Activated gamma-delta T cell treated with anti-CD3 and anti-CD28 coated beads, Interleukin-2, amount 50 U/mL, for 16 hours (primary cell): Measurements from ENCODE around the gene SLC25A36.
A peak's percentile ranks its signal among the peaks of the same experiment; 100 is the strongest.
"Not testable (repeated sequence)": the region's sequence is repeated elsewhere in the genome, so short reads cannot be mapped to it uniquely, and the experiment has no call there.

Experiments
- DNase-seq: peaks from one replicate; pipeline ENCODE4 v3.0.0-alpha.2; 2020; ENCODE audit warnings: low read depth

The SLC25A36 gene

DNA sequence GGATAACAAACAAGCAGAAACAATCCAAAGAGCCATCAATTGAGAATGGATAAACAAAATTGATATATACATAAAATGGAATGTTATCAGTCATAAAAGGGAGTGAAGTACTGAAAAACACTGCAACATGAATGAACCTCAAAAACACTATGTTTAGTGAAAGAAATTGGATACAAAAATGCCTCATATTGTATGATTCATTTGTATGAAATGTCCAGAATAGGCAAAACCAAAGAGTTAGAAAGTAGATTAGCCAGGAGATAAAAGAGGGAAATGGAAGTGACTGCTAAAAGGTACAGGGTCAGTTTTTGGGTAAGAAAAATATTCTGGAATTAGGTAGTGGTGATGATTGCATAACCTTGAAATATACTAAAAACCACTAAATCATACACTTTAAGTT is 9.8 kb upstream of the SLC25A36 start:
- no peak for DNase-seq

DNA sequence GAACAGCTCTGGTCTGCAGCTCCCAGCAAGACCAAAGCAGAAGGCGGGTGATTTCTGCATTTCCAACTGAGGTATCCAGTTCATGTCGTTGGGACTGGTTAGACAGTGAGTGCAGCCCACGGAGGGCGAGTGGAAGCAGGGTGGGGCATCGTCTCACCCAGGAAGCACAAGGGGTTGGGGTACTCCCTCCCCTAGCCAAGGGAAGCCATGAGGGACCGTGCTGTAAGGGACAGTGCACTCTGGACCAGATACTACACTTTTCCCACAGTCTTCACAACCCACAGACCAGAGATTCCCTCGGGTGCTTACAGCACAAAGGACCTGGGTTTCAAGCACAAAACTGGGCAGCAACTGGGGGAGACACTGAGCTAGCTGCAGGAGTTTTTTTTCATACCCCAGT is 8.5 kb upstream of the SLC25A36 start:
- DNase-seq: no peak

DNA sequence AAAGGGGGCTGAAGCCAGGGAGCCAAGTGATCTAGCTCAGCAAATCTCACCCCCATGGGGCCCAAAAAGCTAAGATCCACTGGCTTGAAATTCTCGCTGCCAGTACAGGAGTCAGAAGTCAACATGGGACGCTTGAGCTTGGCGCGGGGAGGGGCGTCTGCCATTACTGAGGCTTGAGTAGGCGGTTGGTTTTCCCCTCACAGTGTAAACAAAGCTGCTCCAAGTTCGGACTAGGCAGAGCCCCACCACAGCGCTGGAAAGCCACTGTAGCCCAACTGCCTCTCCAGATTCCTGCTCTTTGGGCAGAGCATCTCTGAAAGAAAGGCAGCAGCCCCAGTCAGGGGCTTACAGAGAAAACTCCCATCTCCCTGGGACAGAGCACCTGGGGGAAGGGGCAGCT is 8.1 kb upstream of the SLC25A36 start:
- no peak for DNase-seq

- DNase-seq: not testable (repeated sequence)
Observed at GRCh38 chr3:140939305-140939704, 2.3 kb upstream of the SLC25A36 start.

- no peak for DNase-seq
Observed at GRCh38 chr3:140941090-140941433, 574 bp upstream of the SLC25A36 start.

DNA sequence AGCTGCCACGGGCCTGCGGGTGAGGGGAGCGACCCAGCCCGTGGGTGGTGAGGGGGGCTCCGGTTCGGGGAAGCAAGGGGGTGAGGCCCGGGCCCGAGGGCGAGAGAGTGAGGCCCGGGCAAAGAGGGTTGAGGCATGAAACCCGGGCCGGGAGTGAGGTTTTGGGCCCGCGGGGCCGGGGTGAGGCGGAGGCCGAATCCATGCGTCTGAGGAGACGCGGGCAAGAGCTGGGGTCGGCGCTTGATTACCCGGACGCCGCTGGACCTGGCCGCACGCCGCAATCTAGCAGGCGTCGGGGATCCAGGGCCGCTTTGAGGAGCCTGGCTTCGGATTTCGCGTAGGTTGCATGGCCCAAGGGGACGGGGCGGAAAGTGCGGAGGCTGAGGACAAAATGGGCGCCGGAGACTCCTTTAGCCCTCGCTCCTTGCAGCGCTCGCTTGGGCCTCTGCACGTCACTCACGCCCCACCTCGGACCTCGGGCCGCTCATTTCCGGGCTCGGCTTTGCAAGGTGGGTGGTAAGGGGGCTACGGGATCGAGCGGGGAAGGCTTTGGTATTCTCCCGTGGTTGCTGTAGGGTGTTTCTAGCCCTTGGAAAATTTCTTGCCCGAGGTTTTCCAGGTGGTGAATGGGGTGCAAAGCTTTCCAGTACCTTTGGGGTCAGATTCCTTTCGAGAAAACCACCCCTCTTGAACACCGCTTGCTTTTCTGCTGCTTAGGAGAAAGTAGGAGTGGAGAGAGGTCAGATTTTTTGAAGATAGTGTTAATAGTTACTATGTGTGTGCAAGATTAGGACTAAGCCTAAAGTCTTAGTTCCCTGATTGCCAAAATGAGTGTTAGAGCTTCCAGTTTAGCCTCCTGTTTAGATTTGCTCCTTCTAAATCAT is 827 bp downstream of the SLC25A36 start:
- peak; percentile 14 for DNase-seq

DNA sequence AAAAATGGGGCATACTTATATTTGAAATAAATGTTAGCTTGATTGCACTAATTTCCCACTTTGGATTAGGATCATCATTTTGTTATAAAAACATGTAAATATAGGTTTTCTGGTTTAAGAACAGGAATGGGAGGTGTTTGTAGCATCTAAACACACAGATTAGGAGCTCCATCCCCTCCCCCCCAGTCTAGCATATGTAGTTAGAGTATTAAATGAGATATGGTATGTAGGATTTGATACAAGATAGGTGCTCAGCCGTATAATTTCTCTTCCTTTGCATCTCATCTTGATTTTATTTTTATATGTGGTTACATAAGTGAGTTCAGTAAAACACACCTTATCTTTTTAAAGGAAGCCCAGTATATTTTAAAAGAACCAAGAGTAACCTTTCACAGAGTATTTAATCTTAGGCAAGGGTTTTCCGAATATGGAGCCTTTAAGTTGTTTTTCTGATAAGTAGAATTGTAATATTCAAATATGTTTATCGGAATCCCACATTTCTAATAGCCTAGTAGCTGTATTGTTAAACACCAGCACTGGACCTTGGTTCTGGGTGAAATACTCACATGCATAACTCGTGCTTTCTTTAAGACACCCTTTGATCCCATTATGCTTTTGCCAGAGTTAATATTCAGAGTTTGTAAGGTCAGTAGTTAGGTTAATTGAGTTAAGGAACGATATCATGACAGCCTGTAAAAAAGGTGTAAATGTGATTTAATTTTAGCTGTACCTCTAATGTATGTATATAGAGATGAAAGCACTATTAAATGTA is 2.3 kb downstream of the SLC25A36 start:
- DNase-seq: no peak

DNA sequence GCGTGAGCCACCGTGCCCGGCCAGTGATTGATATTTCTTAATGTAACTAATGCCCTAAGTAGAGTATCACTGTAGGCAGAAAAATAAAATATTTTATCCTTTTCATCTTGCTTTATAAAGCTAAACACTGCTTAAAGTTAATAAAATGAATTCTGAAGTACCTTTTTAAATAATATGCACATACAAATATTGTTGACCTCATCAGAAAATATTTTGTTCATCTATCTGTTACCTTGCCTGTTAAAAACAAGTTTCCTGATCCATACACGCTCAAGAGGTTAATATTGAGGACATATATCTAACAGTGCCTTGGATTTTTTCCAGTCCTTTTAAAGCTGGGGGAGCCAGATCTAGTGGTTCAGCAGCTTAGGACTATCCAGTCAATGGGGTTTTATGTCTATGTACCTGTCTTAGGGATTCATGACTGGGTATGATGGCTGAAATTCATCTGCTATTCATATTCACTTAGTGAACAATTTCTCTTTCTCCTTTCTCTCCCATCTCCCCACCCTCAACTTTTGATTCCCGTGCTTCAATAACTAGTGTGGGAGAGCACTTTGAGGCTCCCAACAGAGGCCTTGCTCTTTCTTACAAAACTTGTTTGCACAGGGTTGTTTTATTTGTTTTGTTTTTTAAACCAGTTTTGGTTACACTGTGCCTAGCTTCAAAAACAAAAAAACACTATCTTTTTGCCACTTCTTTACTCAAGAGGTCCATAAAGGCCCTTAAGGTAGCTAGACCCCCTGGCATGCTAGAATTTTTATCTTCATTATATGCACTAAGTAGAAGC is 7.0 kb downstream of the SLC25A36 start:
- no peak for DNase-seq

- no peak for DNase-seq
Observed at GRCh38 chr3:140950144-140950543, 8.5 kb downstream of the SLC25A36 start.

GRCh38 chr3:140950863-140951262 is 9.2 kb downstream of the SLC25A36 start:
- DNase-seq: no peak

DNA sequence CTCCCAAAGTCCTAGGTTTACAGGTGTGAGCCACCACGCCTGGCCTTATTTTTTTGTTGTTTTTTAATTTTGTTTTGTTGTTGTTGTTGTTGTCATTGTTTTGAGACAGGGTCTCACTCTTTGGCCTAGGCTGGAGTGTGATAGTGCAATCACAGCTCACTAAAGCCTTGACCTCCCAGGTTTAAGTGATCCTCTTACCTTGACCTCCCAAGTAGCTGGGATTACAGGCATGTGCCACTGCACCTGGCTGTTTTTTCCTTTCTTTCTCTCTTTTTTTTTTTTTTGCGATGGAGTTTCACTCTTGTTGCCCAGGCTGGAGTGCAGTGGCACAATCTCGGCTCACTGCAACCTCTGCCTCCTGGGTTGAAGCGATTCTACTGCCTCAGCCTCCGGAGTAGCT is 10.1 kb downstream of the SLC25A36 start:
- not testable (repeated sequence) for DNase-seq

DNA sequence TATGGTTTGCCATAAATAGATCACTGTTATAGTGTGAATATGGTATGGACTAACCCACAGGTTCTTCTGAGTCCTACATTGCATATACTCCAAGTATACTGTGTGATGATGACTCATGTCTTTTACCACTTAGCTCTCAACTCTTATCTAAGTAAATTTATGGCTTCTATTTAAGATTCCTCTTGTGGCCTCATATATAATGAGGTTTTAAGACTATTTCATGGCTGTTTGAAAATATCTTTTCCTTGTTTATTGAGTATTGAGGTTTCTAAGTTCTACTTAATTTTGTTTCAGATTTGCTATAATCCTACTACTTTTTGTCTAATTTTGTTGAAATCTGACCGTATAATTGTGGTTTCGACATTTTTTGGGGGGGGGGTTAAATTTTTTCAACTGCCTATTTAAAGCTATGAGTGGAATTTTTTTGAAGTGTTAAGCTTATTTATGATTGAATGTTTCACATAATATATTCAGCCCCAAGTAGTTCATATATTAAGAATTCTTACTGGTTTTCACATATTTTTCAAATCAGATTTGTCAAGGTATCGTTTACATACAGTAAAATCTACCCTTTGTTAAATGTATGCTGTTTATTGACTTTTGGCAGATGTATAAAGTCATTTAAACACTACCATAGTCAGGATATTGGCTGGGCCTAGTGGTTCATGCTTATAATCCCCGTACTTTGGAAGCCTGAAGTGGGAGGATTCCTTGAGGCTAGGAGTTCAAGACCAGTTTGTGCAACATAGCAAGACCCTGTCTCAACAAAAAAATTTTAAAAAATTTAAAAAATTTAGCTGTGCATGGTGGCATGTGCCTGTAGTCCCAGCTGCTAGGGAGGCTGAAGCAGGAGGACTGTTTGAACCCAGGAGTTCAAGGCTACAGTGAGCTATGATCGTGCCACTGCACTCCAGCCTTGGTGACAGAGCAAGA is 11.7 kb downstream of the SLC25A36 start:
- DNase-seq: no peak

- DNase-seq: no peak
Observed at GRCh38 chr3:140954576-140954975, 12.9 kb downstream of the SLC25A36 start.

DNA sequence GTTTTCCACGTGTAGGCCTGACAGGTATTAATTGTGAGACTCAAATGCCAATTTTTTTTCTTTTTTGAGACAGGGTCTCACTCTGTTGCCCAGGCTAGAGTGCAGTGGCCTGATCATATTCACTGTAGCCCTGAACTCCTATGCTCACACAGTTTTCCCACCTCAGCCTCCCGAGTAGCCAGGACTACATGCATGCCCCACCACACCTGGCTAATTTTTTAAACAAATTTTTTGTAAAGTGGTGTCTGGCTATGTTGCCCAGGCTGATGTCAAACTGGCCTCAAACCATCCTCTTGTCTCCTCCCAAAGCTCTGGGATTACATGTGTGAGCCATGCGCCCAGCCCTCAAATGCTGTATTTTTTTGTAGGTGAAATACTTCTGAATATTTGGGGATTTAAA is 14.0 kb downstream of the SLC25A36 start:
- no peak for DNase-seq

DNA sequence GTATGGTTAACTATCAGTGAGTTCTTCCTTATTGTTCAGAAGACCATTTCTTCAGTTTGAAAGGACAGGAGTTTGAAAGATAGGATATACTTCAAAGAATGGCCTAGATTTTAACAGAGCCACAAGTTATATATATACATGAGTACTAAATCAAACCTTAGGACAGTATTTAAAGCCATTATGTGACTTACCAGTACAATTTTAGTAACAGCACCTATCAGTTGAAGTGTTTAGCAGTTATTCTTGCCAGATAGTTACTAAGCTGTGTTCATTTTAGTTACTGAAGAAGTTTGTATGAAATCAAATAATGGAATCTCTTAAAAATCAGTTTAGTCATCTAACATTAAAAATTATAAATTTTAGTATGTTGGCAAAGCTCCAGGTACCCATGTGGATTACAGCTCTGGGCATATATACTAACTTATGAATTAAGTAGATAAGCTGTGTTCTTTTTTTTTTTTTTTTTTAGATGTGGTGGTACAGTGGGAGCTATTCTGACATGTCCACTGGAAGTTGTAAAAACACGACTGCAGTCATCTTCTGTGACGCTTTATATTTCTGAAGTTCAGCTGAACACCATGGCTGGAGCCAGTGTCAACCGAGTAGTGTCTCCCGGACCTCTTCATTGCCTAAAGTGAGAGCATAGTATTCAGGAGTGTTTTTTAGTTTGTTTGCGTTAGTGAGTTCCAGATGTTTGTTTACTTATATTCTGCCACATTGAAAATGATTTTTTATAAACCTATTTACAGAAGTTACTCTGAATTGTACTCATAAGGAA is 14.6 kb downstream of the SLC25A36 start:
- DNase-seq: no peak

DNA sequence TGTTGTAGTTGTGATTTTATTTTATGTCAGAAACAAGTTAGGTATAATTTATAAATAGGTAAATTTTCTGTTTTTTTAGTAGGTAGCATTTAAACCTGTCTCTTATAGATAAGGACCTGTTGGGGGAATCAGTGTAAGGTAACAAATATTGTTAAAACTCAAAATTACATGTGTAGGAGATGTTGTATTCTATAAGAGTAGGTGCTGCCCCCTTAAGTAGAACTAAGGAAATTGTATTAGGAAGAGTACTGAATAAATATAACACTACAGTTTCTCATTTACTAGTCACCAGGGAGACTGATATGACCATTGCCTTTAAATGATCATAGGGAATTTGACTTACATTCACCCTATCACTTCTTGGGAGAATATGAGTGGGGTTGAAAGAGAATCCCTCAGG is 31.2 kb downstream of the SLC25A36 start:
- DNase-seq: no peak

DNA sequence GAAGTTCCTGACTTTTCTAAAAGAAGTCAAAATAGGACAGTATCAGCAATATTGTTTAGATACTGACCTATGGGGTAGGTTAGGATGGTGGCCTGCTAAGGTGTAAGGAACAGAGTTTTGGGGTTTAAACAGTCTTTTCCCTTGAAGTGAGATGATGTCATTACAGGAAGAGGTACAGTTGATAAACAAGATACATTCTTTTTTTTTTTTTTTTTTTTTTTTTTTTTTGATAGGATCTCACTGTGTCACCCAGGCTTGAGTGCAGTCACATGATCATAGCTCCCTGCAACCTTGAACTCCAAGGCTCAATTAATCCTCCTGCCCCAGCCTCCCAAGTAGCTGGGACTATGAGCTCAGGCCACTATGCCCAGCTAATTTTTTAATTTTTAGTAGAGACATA is 33.3 kb downstream of the SLC25A36 start:
- DNase-seq: no peak

DNA sequence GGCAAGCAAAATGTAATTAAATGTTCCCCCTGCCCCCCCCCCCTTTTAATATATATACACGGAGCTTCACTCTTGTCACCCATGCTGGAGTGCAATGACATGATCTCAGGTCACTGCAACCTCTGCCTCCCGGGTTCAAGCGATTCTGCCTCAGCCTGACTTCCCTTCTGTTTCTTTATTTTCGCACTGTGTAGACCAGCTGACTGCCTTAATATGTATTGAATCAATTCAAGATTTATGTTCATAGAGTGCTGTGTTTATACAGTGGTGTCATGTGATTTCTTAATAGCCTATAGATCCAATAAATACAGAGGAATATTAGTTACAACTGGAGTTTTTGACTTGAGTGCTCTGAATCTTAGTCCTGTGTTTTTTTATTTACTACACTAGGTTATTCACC is 39.0 kb downstream of the SLC25A36 start:
- DNase-seq: no peak

GRCh38 chr3:140987792-140988191 is 46.2 kb downstream of the SLC25A36 start:
- not testable (repeated sequence) for DNase-seq

GRCh38 chr3:140994316-140994715 is 52.7 kb downstream of the SLC25A36 start:
- DNase-seq: no peak

- not testable (repeated sequence) for DNase-seq
Observed at GRCh38 chr3:140994861-140995260, 53.2 kb downstream of the SLC25A36 start.
